NCI-H1105 (cell line): ENCODE data around the gene PRKG2.

Experiments used
- DNase-seq: peaks from one replicate; lab custom pipeline; 2025; lab: John Stamatoyannopoulos, UW

PRKG2 gene

DNA sequence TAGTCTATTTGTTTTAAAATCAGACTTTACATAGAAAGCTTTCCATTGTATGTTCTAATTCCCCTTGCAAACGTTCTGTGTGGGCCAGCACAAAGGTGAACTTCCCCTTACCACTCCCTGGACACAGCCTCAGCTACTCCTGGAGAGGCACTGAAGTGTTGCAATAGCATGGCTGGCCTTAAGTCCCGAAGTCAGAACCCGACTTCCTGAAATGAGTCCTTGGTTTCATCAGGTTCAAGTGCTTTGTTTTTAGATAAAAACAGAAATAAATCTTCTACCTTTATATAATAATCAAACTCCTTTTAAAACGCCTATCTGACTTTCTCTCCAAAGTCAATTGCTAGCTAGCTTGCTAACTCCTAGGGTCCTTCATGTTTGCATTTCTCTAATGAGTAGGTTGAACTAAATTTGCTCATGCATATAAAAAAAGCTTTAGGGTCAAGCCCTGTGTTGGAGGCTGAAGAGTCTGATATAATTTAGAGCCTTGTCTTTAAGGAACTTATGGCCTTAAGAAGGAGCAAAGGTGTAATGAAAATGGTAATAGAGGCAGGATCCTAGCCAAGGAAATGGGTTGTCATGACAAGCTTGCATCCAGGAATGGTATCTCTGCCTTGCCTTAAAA lies 175.6 kb downstream of the PRKG2 start:
- DNase-seq: no peak

DNA sequence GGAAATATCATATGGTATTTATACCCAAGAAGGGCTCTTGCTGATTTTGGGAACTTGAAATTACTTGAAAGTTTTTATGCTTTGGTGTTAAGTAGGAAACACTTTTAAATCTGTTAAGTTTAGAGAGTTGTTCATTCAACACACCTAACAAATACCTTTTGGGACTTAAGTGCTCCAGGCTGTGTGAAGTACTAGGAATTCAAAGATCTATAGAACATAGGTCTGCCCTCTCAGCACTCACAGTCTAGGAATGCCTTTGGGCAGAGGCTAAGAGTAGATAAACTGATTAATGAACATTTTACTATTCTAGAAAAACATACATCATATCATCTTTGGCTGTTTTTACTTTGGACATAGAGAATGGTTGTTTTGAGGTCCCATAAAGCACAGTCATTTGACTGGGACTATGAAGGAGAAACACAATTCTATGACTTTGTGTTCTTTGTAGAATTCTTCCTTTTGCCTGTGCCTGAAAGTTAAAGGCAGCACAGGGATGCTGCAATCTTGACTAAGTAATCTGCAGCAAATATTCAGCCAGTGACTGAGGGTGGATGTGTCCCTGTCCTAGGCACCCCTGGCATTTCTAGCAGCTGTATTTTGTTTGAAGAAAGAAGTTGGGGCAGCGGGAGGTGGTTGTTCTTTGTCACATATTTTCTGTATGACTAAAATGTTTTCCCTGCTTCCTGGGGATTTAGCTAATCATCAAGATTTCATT lies 176.2 kb downstream of the PRKG2 start:
- DNase-seq: no peak
